PC-9 (cell line): ENCODE results near the gene TRIM27. TPM values are rescaled to one million over a fixed set of nuclear protein-coding genes. Genes with fewer than 3 reads are reported as not detected.
A peak's percentile ranks its signal among the peaks of the same experiment; 100 is the strongest.
"Not testable (repeated sequence)": the region's sequence is repeated elsewhere in the genome, so short reads cannot be mapped to it uniquely, and the experiment has no call there.

Experiments used
- Bru-seq: library from RNA; stranded (reverse); fragments of 400-500 nt; gene quantifications from one replicate; lab custom pipeline; 2021; lab: Mats Ljungman, UMichigan
- BruChase-seq, 2 experiments: library from RNA; stranded (reverse); fragments of 400-500 nt; gene quantifications; one replicate each; lab custom pipeline; 2021; lab: Mats Ljungman, UMichigan
- BruUV-seq: library from RNA; stranded (reverse); fragments of 400-500 nt; replicated peaks from 2 replicates; lab custom pipeline; 2021; lab: Mats Ljungman, UMichigan
- CTCF ChIA-PET: fragments of 300-600 bp; sonication (Branson Sonifier 250); formaldehyde crosslinking; loops from one replicate; lab custom pipeline; 2022; ENCODE audit warnings: antibody characterized with exemption; lab: Charles Lee
- POLR2A ChIA-PET: fragments of 300-600 bp; sonication (Branson Sonifier 250); formaldehyde crosslinking; loops from one replicate; lab custom pipeline; 2022; ENCODE audit warnings: antibody characterized with exemption; ENCODE audit not compliant: unreplicated experiment; lab: Charles Lee
- DNase-seq, 2 experiments: peaks; one replicate each; pipeline versions ENCODE4 v3.0.0 to v3.0.0-alpha.2; 2015 to 2022; ENCODE audit warnings: mixed read lengths in 1 of 2
- H2AFZ ChIP-seq: fragments of 200-600 bp; sonication (generic); 2 replicates; pipeline ENCODE4 v1.8.1; 2017; ENCODE audit warnings: antibody characterized with exemption
- H3F3A ChIP-seq: fragments of 200-600 bp; sonication (generic); 2 replicates; pipeline ENCODE4 v1.8.1; 2017; ENCODE audit warnings: antibody characterized with exemption, mild to moderate bottlenecking, low read depth; ENCODE audit not compliant: insufficient read depth
- H3K27ac ChIP-seq: fragments of 200-600 bp; sonication (generic); 2 replicates; pipeline ENCODE4 v1.6.1; 2016; ENCODE audit warnings: mixed run types
- H3K27me3 ChIP-seq: fragments of 200-600 bp; sonication (generic); 2 replicates; pipeline ENCODE4 v1.6.1; 2016; ENCODE audit warnings: low read depth, mixed run types; ENCODE audit not compliant: insufficient read depth
- H3K36me3 ChIP-seq: fragments of 200-600 bp; sonication (generic); 2 replicates; pipeline ENCODE4 v1.6.1; 2016; ENCODE audit warnings: low read depth, mixed run types
- H3K4me1 ChIP-seq: fragments of 200-600 bp; sonication (generic); replicated peaks from 2 replicates; pipeline ENCODE4 v1.6.1; 2016; ENCODE audit warnings: mixed run types; ENCODE audit not compliant: insufficient read depth
- H3K4me2 ChIP-seq: fragments of 200-600 bp; sonication (generic); 2 replicates; pipeline ENCODE4 v1.6.1; 2017; ENCODE audit warnings: mixed run types
- H3K4me3 ChIP-seq: fragments of 200-600 bp; sonication (generic); 2 replicates; pipeline ENCODE4 v1.6.1; 2016; ENCODE audit warnings: mixed run types
- H3K79me2 ChIP-seq: fragments of 200-600 bp; sonication (generic); 2 replicates; pipeline ENCODE4 v1.6.1; 2017; ENCODE audit warnings: low read depth, mixed run types
- H3K9me2 ChIP-seq: fragments of 200-600 bp; sonication (generic); 2 replicates; pipeline ENCODE4 v1.8.1; 2017; ENCODE audit warnings: mild to moderate bottlenecking; ENCODE audit not compliant: insufficient read depth
- H3K9me3 ChIP-seq: fragments of 200-600 bp; sonication (generic); 2 replicates; pipeline ENCODE4 v1.8.1; 2016; ENCODE audit warnings: low read depth; ENCODE audit not compliant: insufficient read depth
- H4K20me1 ChIP-seq: fragments of 200-600 bp; sonication (generic); 2 replicates; pipeline ENCODE4 v1.8.1; 2017; ENCODE audit not compliant: insufficient read depth
- EZH2 ChIP-seq: fragments of 200-600 bp; sonication (generic); IDR thresholded peaks from 2 replicates; pipeline ENCODE4 v1.8.0; 2017; ENCODE audit warnings: antibody characterized with exemption, low read depth
- intact Hi-C: fragments of 100-400 bp; cut with micrococcal nuclease; formaldehyde crosslinking; loops from one replicate; pipeline ENCODE4 v1.10.0; 2022; ENCODE audit not compliant: unreplicated experiment
- long read RNA-seq: library from polyadenylated mRNA; stranded (forward); transcript quantifications from one replicate; pipeline ENCODE4 v2.0.0, GENCODE V29; 2022
- total RNA-seq: library from RNA; stranded (reverse); gene quantifications from 2 replicates; pipeline ENCODE4 v1.2.3, GENCODE V29; 2021
- TF ChIP-seq, protein P1 (sequence below): fragments of 200-600 bp; sonication (generic); conservative IDR thresholded peaks from 2 replicates; pipeline ENCODE4 v1.6.1; 2017; ENCODE audit warnings: mixed run types, antibody characterized with exemption, mild to moderate bottlenecking, moderate library complexity

The TRIM27 gene, protein sequence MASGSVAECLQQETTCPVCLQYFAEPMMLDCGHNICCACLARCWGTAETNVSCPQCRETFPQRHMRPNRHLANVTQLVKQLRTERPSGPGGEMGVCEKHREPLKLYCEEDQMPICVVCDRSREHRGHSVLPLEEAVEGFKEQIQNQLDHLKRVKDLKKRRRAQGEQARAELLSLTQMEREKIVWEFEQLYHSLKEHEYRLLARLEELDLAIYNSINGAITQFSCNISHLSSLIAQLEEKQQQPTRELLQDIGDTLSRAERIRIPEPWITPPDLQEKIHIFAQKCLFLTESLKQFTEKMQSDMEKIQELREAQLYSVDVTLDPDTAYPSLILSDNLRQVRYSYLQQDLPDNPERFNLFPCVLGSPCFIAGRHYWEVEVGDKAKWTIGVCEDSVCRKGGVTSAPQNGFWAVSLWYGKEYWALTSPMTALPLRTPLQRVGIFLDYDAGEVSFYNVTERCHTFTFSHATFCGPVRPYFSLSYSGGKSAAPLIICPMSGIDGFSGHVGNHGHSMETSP
- total RNA-seq = 67.2 and 86.2 TPM in 2 replicates
- percentile 93 among the genes with signal in this experiment for Bru-seq, nascent RNA
- BruChase-seq, experiment 1, labeled RNA remaining after a 2-hour chase = percentile 94 among the genes with signal in this experiment
- BruChase-seq, experiment 2, labeled RNA remaining after a 6-hour chase = percentile 86 among the genes with signal in this experiment
- long read RNA-seq, transcript TRIM27-202 (8 exons, 2,967 nt) = major isoform, 122 of 155 reads
- long read RNA-seq, partial matches to known transcripts = 5 of 155 reads
- long read RNA-seq, other reads (novel, unspliced or antisense) = 27 of 155 reads

DNA sequence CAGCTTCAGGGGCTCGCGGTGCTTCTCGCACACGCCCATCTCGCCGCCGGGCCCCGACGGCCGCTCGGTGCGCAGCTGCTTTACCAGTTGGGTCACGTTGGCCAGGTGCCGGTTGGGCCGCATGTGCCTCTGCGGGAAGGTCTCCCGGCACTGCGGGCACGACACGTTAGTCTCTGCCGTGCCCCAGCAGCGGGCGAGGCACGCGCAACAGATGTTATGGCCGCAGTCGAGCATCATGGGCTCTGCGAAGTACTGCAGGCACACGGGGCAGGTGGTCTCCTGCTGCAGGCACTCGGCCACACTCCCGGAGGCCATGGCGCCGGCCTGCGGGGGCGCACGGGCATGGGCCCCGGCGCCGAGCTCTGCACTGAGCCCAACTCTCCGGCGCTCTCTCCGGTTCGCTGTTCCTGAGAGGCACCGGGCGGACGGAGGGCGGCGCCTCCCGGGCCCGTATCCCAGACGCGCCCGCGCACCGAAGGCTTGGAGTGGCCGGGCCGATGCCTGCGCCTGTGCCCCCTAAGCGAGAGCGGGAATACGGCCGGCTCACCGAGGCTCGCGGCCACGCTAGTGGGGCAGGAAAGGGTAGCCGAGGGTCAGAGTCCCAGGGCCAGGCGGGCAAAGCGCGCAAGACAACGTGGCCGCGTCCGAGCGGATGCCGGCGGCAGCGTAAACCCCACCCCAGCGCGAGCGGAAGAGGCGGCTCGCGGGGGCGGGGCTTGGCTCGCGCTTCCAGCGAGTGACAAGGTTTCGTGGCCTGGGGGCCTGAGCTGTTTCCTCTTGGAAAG is at the start of gene TRIM27:
TSS of gene TRIM27 (minus strand) at position 668 of the 785 bp plus-strand sequence. CDS start at position 315, 353 bp downstream.
- Histone ChIP-seq H3K27ac (peak within 1 kb of the TSS; percentile 76), H2AFZ (peak within 1 kb of the TSS; percentile 91), H3K27me3 (no peaks in the 10 kb centered on the region), H3K4me2 (peak within 1 kb of the TSS; percentile 82), H3K4me1 (peaks cover 20% of the 10 kb centered on the region), H4K20me1 (peaks cover 27% of the 10 kb centered on the region), H3K9me2 (no peaks in the 10 kb centered on the region), H3K9me3 (no peaks in the 10 kb centered on the region), H3K36me3 (peaks cover 29% of the 10 kb centered on the region), H3K79me2 (peaks cover 48% of the 10 kb centered on the region), H3F3A (peaks cover 40% of the 10 kb centered on the region), H3K4me3 (peak within 1 kb of the TSS; percentile 91)
- ChIA-PET CTCF (interaction anchor here (0.6 to 0.7 kb wide), 2 partner anchors 58 to 61 kb away, joined by 4 to 5 read pairs; no protein-coding TSS in a partner anchor), POLR2A (interaction anchor here (0.6 to 1.1 kb wide), 10 partner anchors 12 to 1900 kb away, joined by 3 to 33 read pairs (median 3); a partner anchor contains a TSS)
- no peak for TF ChIP-seq EZH2
- TF ChIP-seq, protein P1, sequence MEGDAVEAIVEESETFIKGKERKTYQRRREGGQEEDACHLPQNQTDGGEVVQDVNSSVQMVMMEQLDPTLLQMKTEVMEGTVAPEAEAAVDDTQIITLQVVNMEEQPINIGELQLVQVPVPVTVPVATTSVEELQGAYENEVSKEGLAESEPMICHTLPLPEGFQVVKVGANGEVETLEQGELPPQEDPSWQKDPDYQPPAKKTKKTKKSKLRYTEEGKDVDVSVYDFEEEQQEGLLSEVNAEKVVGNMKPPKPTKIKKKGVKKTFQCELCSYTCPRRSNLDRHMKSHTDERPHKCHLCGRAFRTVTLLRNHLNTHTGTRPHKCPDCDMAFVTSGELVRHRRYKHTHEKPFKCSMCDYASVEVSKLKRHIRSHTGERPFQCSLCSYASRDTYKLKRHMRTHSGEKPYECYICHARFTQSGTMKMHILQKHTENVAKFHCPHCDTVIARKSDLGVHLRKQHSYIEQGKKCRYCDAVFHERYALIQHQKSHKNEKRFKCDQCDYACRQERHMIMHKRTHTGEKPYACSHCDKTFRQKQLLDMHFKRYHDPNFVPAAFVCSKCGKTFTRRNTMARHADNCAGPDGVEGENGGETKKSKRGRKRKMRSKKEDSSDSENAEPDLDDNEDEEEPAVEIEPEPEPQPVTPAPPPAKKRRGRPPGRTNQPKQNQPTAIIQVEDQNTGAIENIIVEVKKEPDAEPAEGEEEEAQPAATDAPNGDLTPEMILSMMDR = no peak
- intact Hi-C loops = loop anchor here (1.0 to 2.0 kb wide), 3 partner anchors 18 to 85 kb away; no protein-coding TSS in a partner anchor
- DNase-seq = peak; percentile 83 to 94
- BruUV-seq = no TSS peak

DNA sequence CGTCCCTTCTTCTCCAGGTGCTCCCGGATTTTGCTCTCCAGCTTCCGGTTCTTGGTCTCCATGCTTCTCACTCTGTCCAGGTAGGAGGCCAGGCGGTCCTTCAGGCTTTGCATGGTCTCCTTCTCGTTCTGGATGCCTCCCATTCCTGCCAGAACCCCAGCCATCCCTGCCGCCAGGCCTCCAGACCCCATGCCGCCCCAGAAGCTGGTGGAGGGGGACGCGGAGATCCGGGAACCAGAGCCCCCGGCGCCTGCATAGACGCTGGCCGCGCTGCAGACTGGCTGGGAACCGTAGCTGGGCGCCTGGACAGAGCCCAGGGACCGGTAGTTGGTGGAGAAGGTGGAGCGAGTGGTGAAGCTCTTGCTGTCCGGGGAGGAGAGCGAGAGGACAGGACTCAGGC is 46.3 kb upstream of the TRIM27 start:
- BruUV-seq, POLR2A ChIA-PET, CTCF ChIA-PET, H3K27ac ChIP-seq, DNase-seq, H3F3A ChIP-seq, H3K4me1 ChIP-seq, H3K9me3 ChIP-seq, H3K4me3 ChIP-seq, H3K4me2 ChIP-seq, H3K9me2 ChIP-seq, H3K79me2 ChIP-seq, H3K27me3 ChIP-seq, intact Hi-C loops, H2AFZ ChIP-seq, H4K20me1 ChIP-seq, H3K36me3 ChIP-seq: not testable (repeated sequence)

DNA sequence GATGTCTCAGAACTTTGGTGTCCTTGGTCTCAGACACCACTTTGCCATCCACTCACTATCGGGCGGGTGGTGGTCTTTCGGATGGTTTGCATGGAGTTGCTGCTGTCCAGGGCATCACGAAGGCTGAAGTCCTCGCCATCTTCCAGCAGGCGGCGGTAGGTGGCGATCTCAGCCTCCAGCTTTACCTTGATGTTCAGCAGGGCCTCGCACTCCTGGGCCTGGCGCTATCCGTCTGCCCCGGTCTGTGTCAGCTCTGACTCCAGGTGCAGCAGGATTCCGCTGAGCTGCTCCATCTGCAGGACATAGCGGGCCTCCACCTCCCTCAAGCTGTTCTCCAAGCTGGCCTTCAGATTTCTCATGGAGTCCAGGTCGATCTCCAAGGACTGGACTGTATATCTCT is 45.3 kb upstream of the TRIM27 start:
- Histone ChIP-seq H3F3A (no peaks in the 10 kb centered on the region), H3K27me3 (no peaks in the 10 kb centered on the region), H3K27ac (no peak overlapping the region), H3K79me2 (no peaks in the 10 kb centered on the region), H2AFZ (no peak overlapping the region), H3K9me3 (no peaks in the 10 kb centered on the region; the same call in 1 of the 2 replicates), H4K20me1 (no peaks in the 10 kb centered on the region), H3K4me1 (no peaks in the 10 kb centered on the region), H3K4me3 (no peak overlapping the region), H3K4me2 (no peak overlapping the region), H3K9me2 (no peaks in the 10 kb centered on the region), H3K36me3 (no peaks in the 10 kb centered on the region)
- intact Hi-C loops = no loop called here
- TF ChIP-seq, protein P1 = no peak
- no peak for TF ChIP-seq EZH2
- no peak for DNase-seq
- no TSS peak for BruUV-seq
- ChIA-PET CTCF (no interaction called here), POLR2A (no interaction called here)
